ENCODE data around the gene KIRREL3. TPM values are rescaled to one million over a fixed set of nuclear protein-coding genes. Genes with fewer than 3 reads are reported as not detected.

Gene KIRREL3
- total RNA-seq, 1 donor from 2014 or later, result 0.26 TPM

GRCh38 chr11:126710804-126711399 is 289.7 kb downstream of the KIRREL3 start:
- Mint-ChIP-seq H3K27me3 (peaks cover 71% of the 10 kb centered on the region), H3K9me3 (ENCODE audit: low read depth) (no peaks in the 10 kb centered on the region), H3K4me3 (ENCODE audit: low read depth) (no peak overlapping the region), H3K27ac (no peak overlapping the region), H3K36me3 (ENCODE audit: insufficient read depth) (no peaks in the 10 kb centered on the region), H3K4me1 (ENCODE audit: low read depth) (no peaks in the 10 kb centered on the region)
- TF ChIP-seq, protein P1, sequence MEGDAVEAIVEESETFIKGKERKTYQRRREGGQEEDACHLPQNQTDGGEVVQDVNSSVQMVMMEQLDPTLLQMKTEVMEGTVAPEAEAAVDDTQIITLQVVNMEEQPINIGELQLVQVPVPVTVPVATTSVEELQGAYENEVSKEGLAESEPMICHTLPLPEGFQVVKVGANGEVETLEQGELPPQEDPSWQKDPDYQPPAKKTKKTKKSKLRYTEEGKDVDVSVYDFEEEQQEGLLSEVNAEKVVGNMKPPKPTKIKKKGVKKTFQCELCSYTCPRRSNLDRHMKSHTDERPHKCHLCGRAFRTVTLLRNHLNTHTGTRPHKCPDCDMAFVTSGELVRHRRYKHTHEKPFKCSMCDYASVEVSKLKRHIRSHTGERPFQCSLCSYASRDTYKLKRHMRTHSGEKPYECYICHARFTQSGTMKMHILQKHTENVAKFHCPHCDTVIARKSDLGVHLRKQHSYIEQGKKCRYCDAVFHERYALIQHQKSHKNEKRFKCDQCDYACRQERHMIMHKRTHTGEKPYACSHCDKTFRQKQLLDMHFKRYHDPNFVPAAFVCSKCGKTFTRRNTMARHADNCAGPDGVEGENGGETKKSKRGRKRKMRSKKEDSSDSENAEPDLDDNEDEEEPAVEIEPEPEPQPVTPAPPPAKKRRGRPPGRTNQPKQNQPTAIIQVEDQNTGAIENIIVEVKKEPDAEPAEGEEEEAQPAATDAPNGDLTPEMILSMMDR (IDR thresholded peaks at IDR 0.05; ENCODE audit: unreplicated experiment), result no peak
- DNase-seq (ENCODE audit: low spot score, unreplicated experiment), result no peak

GRCh38 chr11:126707498-126707897 is 293.1 kb downstream of the KIRREL3 start:
- Mint-ChIP-seq H3K4me3 (ENCODE audit: low read depth) (no peak overlapping the region), H3K36me3 (ENCODE audit: insufficient read depth) (no peaks in the 10 kb centered on the region), H3K27me3 (peaks cover 52% of the 10 kb centered on the region), H3K27ac (no peak overlapping the region), H3K4me1 (ENCODE audit: low read depth) (no peaks in the 10 kb centered on the region), H3K9me3 (ENCODE audit: low read depth) (peaks cover 3% of the 10 kb centered on the region)
- TF ChIP-seq, protein P1 (IDR thresholded peaks at IDR 0.05; ENCODE audit: unreplicated experiment), result no peak
- no peak for DNase-seq (ENCODE audit: low spot score, unreplicated experiment)

- TF ChIP-seq, protein P1 (IDR thresholded peaks at IDR 0.05; ENCODE audit: unreplicated experiment), result no peak
- DNase-seq (ENCODE audit: low spot score, unreplicated experiment), result no peak
- H3K27me3 Mint-ChIP-seq, result peaks cover 45% of the 10 kb centered on the region
- no peak overlapping the region for H3K4me3 Mint-ChIP-seq (ENCODE audit: low read depth)
- H3K36me3 Mint-ChIP-seq (ENCODE audit: insufficient read depth), result no peaks in the 10 kb centered on the region
- H3K4me1 Mint-ChIP-seq (ENCODE audit: low read depth), result no peaks in the 10 kb centered on the region
- H3K9me3 Mint-ChIP-seq (ENCODE audit: low read depth), result peaks cover 3% of the 10 kb centered on the region
- no peak overlapping the region for H3K27ac Mint-ChIP-seq
Observed at GRCh38 chr11:126704096-126704495, 296.5 kb downstream of the KIRREL3 start.

- Mint-ChIP-seq H3K9me3 (ENCODE audit: low read depth) (peaks cover 3% of the 10 kb centered on the region), H3K4me1 (ENCODE audit: low read depth) (no peaks in the 10 kb centered on the region)
Observed at GRCh38 chr11:126703662-126704061, 296.9 kb downstream of the KIRREL3 start.

GRCh38 chr11:126702987-126703386 is 297.6 kb downstream of the KIRREL3 start:
- no peak for DNase-seq (ENCODE audit: low spot score, unreplicated experiment)
- no peaks in the 10 kb centered on the region for H3K36me3 Mint-ChIP-seq (ENCODE audit: insufficient read depth)
- H3K4me3 Mint-ChIP-seq (ENCODE audit: low read depth), result no peak overlapping the region
- peaks cover 48% of the 10 kb centered on the region for H3K27me3 Mint-ChIP-seq
- no peaks in the 10 kb centered on the region for H3K4me1 Mint-ChIP-seq (ENCODE audit: low read depth)
- TF ChIP-seq, protein P1 (IDR thresholded peaks at IDR 0.05; ENCODE audit: unreplicated experiment), result no peak
- H3K27ac Mint-ChIP-seq, result no peak overlapping the region
- peaks cover 3% of the 10 kb centered on the region for H3K9me3 Mint-ChIP-seq (ENCODE audit: low read depth)

More at GRCh38 chr11:126703662-126704061, 296.9 kb downstream of the KIRREL3 start:
- Mint-ChIP-seq H3K27me3 (peaks cover 45% of the 10 kb centered on the region), H3K27ac (no peak overlapping the region), H3K4me3 (ENCODE audit: low read depth) (no peak overlapping the region), H3K36me3 (ENCODE audit: insufficient read depth) (no peaks in the 10 kb centered on the region)
- no peak for DNase-seq (ENCODE audit: low spot score, unreplicated experiment)
- TF ChIP-seq, protein P1 (IDR thresholded peaks at IDR 0.05; ENCODE audit: unreplicated experiment), result no peak

Measured in progenitor cell of endocrine pancreas (in vitro differentiated cells).